OCI-LY3 (cell line): ENCODE data around the gene CPLX1.

Experiments used
- H2AFZ ChIP-seq: fragments of 200-600, 300-600 bp; shearing (Covaris generic); 2 replicates; pipeline ENCODE4 v1.6.0; 2014; ENCODE audit warnings: antibody characterized with exemption, low read depth, low read length
- H3K27ac ChIP-seq: fragments of 200-600, 300-600 bp; sonication (generic); 2 replicates; pipeline ENCODE4 v1.5.1; 2014; ENCODE audit warnings: mild to moderate bottlenecking, low read length, moderate library complexity, mixed read lengths
- H3K27me3 ChIP-seq: fragments of 200-600, 300-600 bp; sonication (generic); 2 replicates; pipeline ENCODE4 v1.6.1; 2014; ENCODE audit warnings: low read depth, low read length, mixed read lengths
- H3K36me3 ChIP-seq: fragments of 200-600, 300-600 bp; sonication (generic); replicated peaks from 2 replicates; pipeline ENCODE3; 2014; ENCODE audit warnings: low read depth, low read length, mixed read lengths
- H3K4me1 ChIP-seq: fragments of 300-600, 200-600 bp; sonication (generic); 2 replicates; pipeline ENCODE4 v1.6.1; 2014; ENCODE audit warnings: low read length, mixed read lengths
- H3K4me2 ChIP-seq: fragments of 200-600, 300-600 bp; sonication (generic); 2 replicates; pipeline ENCODE4 v1.6.1; 2014; ENCODE audit warnings: low read length, mixed read lengths
- H3K4me3 ChIP-seq: fragments of 300-600, 200-600 bp; sonication (generic); 2 replicates; pipeline ENCODE4 v1.5.1; 2014; ENCODE audit warnings: antibody characterized with exemption, mild to moderate bottlenecking, low read length, moderate library complexity
- H3K79me2 ChIP-seq: fragments of 300-600, 200-600 bp; shearing (Covaris generic); 2 replicates; pipeline ENCODE4 v1.6.1; 2014; ENCODE audit warnings: mild to moderate bottlenecking, low read length, mixed read lengths
- H3K9ac ChIP-seq: fragments of 300-600, 200-600 bp; shearing (Covaris generic); 2 replicates; pipeline ENCODE4 v1.6.0; 2014; ENCODE audit warnings: mild to moderate bottlenecking, low read length, moderate library complexity
- H3K9me3 ChIP-seq: fragments of 200-600, 300-600 bp; shearing (Covaris generic); 2 replicates; pipeline ENCODE4 v1.6.1; 2014; ENCODE audit warnings: low read length, mixed read lengths; ENCODE audit not compliant: insufficient read depth
- H4K20me1 ChIP-seq: fragments of 200-600, 300-600 bp; sonication (generic); 2 replicates; pipeline ENCODE4 v1.6.1; 2016; ENCODE audit warnings: low read length, mixed read lengths; ENCODE audit not compliant: insufficient read depth
- CTCF ChIP-seq: fragments of 200-600, 300-600 bp; sonication (generic); IDR thresholded peaks from 2 replicates; pipeline ENCODE4 v1.5.1; 2014; ENCODE audit warnings: antibody characterized with exemption, low read length, low read depth
- EZH2phosphoT487 ChIP-seq: fragments of 200-600 bp; shearing (Covaris generic); IDR thresholded peaks from 2 replicates; pipeline ENCODE4 v1.6.1; 2018; ENCODE audit warnings: antibody characterized with exemption, mixed run types, low read depth

The CPLX1 gene

GRCh38 chr4:867526-868250, 41.8 kb upstream of the CPLX1 start:
- peaks cover 18% of the 10 kb centered on the region for H3K36me3 ChIP-seq
- TF ChIP-seq CTCF (no peak), EZH2phosphoT487 (no peak)

GRCh38 chr4:866761-867390, 40.9 kb upstream of the CPLX1 start:
- Histone ChIP-seq H3K4me1 (no peaks in the 10 kb centered on the region), H3K79me2 (no peaks in the 10 kb centered on the region), H3K9me3 (no peaks in the 10 kb centered on the region), H2AFZ (no peak overlapping the region), H3K4me2 (no peak overlapping the region), H3K4me3 (no peak overlapping the region), H4K20me1 (no peaks in the 10 kb centered on the region; the same call in 1 of the 2 replicates), H3K9ac (no peak overlapping the region), H3K27ac (no peak overlapping the region), H3K36me3 (peaks cover 20% of the 10 kb centered on the region), H3K27me3 (no peaks in the 10 kb centered on the region)
- TF ChIP-seq CTCF: no peak
- TF ChIP-seq EZH2phosphoT487: no peak

More at GRCh38 chr4:867526-868250, 41.8 kb upstream of the CPLX1 start:
- Histone ChIP-seq H4K20me1 (no peaks in the 10 kb centered on the region; the same call in 1 of the 2 replicates), H3K27ac (no peak overlapping the region), H2AFZ (no peak overlapping the region), H3K4me2 (no peak overlapping the region), H3K4me1 (no peaks in the 10 kb centered on the region), H3K9ac (no peak overlapping the region), H3K9me3 (no peaks in the 10 kb centered on the region), H3K4me3 (no peak overlapping the region), H3K79me2 (no peaks in the 10 kb centered on the region), H3K27me3 (no peaks in the 10 kb centered on the region)

- H2AFZ ChIP-seq: no peak overlapping the region
- H3K9me3 ChIP-seq: no peaks in the 10 kb centered on the region
- H3K36me3 ChIP-seq: peaks cover 20% of the 10 kb centered on the region
- H3K27ac ChIP-seq: no peak overlapping the region
- no peaks in the 10 kb centered on the region for H3K79me2 ChIP-seq
- H3K4me1 ChIP-seq: no peaks in the 10 kb centered on the region
- H3K4me3 ChIP-seq: no peak overlapping the region
- H3K9ac ChIP-seq: no peak overlapping the region
- H3K4me2 ChIP-seq: no peak overlapping the region
- H3K27me3 ChIP-seq: no peaks in the 10 kb centered on the region
- TF ChIP-seq CTCF (no peak), EZH2phosphoT487 (no peak)
- H4K20me1 ChIP-seq: no peaks in the 10 kb centered on the region; the same call in 1 of the 2 replicates
Measured at GRCh38 chr4:866068-866760, 40.3 kb upstream of the CPLX1 start.

- Histone ChIP-seq H4K20me1 (no peaks in the 10 kb centered on the region; the same call in 1 of the 2 replicates), H3K9me3 (no peaks in the 10 kb centered on the region), H3K4me3 (no peak overlapping the region), H2AFZ (no peak overlapping the region), H3K79me2 (no peaks in the 10 kb centered on the region), H3K9ac (no peak overlapping the region), H3K4me1 (no peaks in the 10 kb centered on the region), H3K27ac (no peak overlapping the region), H3K27me3 (no peaks in the 10 kb centered on the region), H3K4me2 (no peak overlapping the region), H3K36me3 (peaks cover 19% of the 10 kb centered on the region)
- no peak for TF ChIP-seq CTCF
- no peak for TF ChIP-seq EZH2phosphoT487
Measured at GRCh38 chr4:865572-865971, 39.6 kb upstream of the CPLX1 start.
